CD14-positive monocyte (primary cell): ENCODE results near the gene SCGB3A1. TPM values are rescaled to one million over a fixed set of nuclear protein-coding genes. Genes with fewer than 3 reads are reported as not detected.

Source experiments
- DNase-seq, 3 donors: peaks; one replicate each; pipeline ENCODE4 v3.0.0-alpha.2; 2011 to 2022
- H2AFZ ChIP-seq: 2 replicates; pipeline ENCODE4 v1.6.0; 2012; ENCODE audit warnings: mild to moderate bottlenecking, low read depth, low read length, inconsistent platforms; ENCODE audit not compliant: insufficient read depth, poor library complexity, severe bottlenecking
- H3K27ac ChIP-seq, 2 donors: 1 replicate in 1 of 2; 2 replicates in 1 of 2; pipeline ENCODE4 v1.5.1; 2012 to 2013; ENCODE audit warnings: low read length in 2 of 2, control low read depth in 1 of 2, inconsistent platforms in 1 of 2, low read depth in 1 of 2, mild to moderate bottlenecking in 1 of 2
- H3K27me3 ChIP-seq, 2 donors: one replicate each; pipeline versions ENCODE4 v1.6.0 to v1.6.1; 2011 to 2013; ENCODE audit warnings: low read length in 2 of 2; ENCODE audit not compliant: control insufficient read depth in 2 of 2, insufficient read depth in 2 of 2
- H3K36me3 ChIP-seq, 2 donors: replicated peaks in 1 of 2; 1 replicate in 1 of 2; 2 replicates in 1 of 2; pipeline versions ENCODE4 v1.5.1 to v1.6.1; 2012 to 2013; ENCODE audit warnings: low read length in 2 of 2, control low read depth in 1 of 2, inconsistent platforms in 1 of 2, mild to moderate bottlenecking in 1 of 2; ENCODE audit not compliant: insufficient read depth in 2 of 2, control insufficient read depth in 1 of 2
- H3K4me1 ChIP-seq, 2 donors: 1 replicate in 1 of 2; 2 replicates in 1 of 2; pipeline versions ENCODE4 v1.5.1 to v1.6.1; 2012 to 2013; ENCODE audit warnings: low read length in 2 of 2, control low read depth in 1 of 2, inconsistent platforms in 1 of 2, mild to moderate bottlenecking in 1 of 2, moderate library complexity in 1 of 2; ENCODE audit not compliant: insufficient read depth in 2 of 2, control insufficient read depth in 1 of 2
- H3K4me2 ChIP-seq: replicated peaks from 2 replicates; pipeline ENCODE3; 2012; ENCODE audit warnings: low read length, moderate library complexity, mild to moderate bottlenecking; ENCODE audit not compliant: poor library complexity, severe bottlenecking; ENCODE audit errors: extremely low read depth
- H3K4me3 ChIP-seq, 3 experiments: fragments of 200-600 bp in 1 of 3; sonication (generic) in 1 of 3; replicated peaks in 1 of 3; 1 replicate in 2 of 3; 2 replicates in 1 of 3; pipeline ENCODE4 v1.5.1; 2011 to 2013; ENCODE audit warnings: low read length in 3 of 3, mild to moderate bottlenecking in 3 of 3, control low read depth in 2 of 3, low read depth in 2 of 3, inconsistent platforms in 1 of 3, moderate library complexity in 1 of 3
- H3K79me2 ChIP-seq: 2 replicates; pipeline ENCODE4 v1.6.0; 2012; ENCODE audit warnings: mild to moderate bottlenecking, control low read depth, inconsistent platforms, low read length, moderate library complexity; ENCODE audit not compliant: insufficient read depth
- H3K9ac ChIP-seq: 2 replicates; pipeline ENCODE4 v1.6.0; 2017; ENCODE audit warnings: low read length, mild to moderate bottlenecking; ENCODE audit not compliant: insufficient read depth, poor library complexity, severe bottlenecking
- H3K9me3 ChIP-seq, 2 donors: replicated peaks in 1 of 2; 1 replicate in 1 of 2; 2 replicates in 1 of 2; pipeline versions ENCODE4 v1.5.1 to v1.6.1; 2012 to 2013; ENCODE audit warnings: low read length in 2 of 2, control low read depth in 1 of 2; ENCODE audit not compliant: control insufficient read depth in 1 of 2, insufficient read depth in 1 of 2
- H4K20me1 ChIP-seq: 2 replicates; pipeline ENCODE4 v1.6.0; 2012; ENCODE audit warnings: mild to moderate bottlenecking, low read length, control low read depth, moderate library complexity; ENCODE audit not compliant: insufficient read depth
- H3K27ac Mint-ChIP-seq, 7 donors: one replicate each; pipeline ENCODE4 v1.8.0; 2020; ENCODE audit warnings: mild to moderate bottlenecking in 7 of 7, mixed read lengths in 7 of 7, moderate library complexity in 6 of 7, inconsistent platforms in 2 of 7
- H3K27me3 Mint-ChIP-seq, 3 donors: one replicate each; pipeline ENCODE4 v1.8.0; 2021 to 2022; ENCODE audit warnings: low read depth in 3 of 3, mild to moderate bottlenecking in 3 of 3, mixed read lengths in 3 of 3, moderate library complexity in 3 of 3, inconsistent platforms in 1 of 3
- H3K36me3 Mint-ChIP-seq, 2 donors: one replicate each; pipeline ENCODE4 v1.8.0; 2020; ENCODE audit warnings: mixed read lengths in 2 of 2, inconsistent platforms in 1 of 2, mild to moderate bottlenecking in 1 of 2
- H3K4me1 Mint-ChIP-seq: one replicate; pipeline ENCODE4 v1.8.0; 2020; ENCODE audit warnings: mild to moderate bottlenecking, mixed read lengths
- H3K4me3 Mint-ChIP-seq, 2 donors: one replicate each; pipeline ENCODE4 v1.8.0; 2020; ENCODE audit warnings: mild to moderate bottlenecking in 2 of 2, mixed read lengths in 2 of 2, moderate library complexity in 1 of 2
- H3K9me3 Mint-ChIP-seq, 7 donors: one replicate each; pipeline ENCODE4 v1.8.0; 2020 to 2022; ENCODE audit warnings: mixed read lengths in 7 of 7, mild to moderate bottlenecking in 6 of 7, moderate library complexity in 6 of 7, inconsistent platforms in 2 of 7
- WGBS: methylation state at CpG from one replicate; pipeline ENCODE4 v1.1.5; 2013; ENCODE audit warnings: missing lambda C conversion rate; ENCODE audit not compliant: insufficient coverage; 5-methylcytosine and 5-hydroxymethylcytosine counted together
- intact Hi-C, 2 donors: fragments of 100-400 bp; cut with micrococcal nuclease; formaldehyde crosslinking; loops; one replicate each; pipeline versions ENCODE4 v1.15.0 to v1.15.1; 2023
- polyA plus RNA-seq, 3 donors: library from polyadenylated mRNA; depleted of rRNA in 1 of 3; unstranded in 2 of 3; stranded (reverse) in 1 of 3; fragments of 300-500 nt in 2 of 3; fragments of >200 nt in 1 of 3; fragmentation: Illumina TruSeq in 2 of 3; gene quantifications; 1 replicate in 2 of 3; 2 replicates in 1 of 3; pipeline ENCODE4 v1.2.3, GENCODE V29; 2012 to 2021
- TF ChIP-seq, protein P1 (sequence below): fragments of 200-600 bp; IDR thresholded peaks from one replicate; pipeline ENCODE4 v1.8.0; 2022; ENCODE audit warnings: antibody characterized with exemption, mild to moderate bottlenecking

SCGB3A1 gene
- polyA plus RNA-seq, 3 donors, result 0.49 to 0.83 (median 0.59) TPM

DNA sequence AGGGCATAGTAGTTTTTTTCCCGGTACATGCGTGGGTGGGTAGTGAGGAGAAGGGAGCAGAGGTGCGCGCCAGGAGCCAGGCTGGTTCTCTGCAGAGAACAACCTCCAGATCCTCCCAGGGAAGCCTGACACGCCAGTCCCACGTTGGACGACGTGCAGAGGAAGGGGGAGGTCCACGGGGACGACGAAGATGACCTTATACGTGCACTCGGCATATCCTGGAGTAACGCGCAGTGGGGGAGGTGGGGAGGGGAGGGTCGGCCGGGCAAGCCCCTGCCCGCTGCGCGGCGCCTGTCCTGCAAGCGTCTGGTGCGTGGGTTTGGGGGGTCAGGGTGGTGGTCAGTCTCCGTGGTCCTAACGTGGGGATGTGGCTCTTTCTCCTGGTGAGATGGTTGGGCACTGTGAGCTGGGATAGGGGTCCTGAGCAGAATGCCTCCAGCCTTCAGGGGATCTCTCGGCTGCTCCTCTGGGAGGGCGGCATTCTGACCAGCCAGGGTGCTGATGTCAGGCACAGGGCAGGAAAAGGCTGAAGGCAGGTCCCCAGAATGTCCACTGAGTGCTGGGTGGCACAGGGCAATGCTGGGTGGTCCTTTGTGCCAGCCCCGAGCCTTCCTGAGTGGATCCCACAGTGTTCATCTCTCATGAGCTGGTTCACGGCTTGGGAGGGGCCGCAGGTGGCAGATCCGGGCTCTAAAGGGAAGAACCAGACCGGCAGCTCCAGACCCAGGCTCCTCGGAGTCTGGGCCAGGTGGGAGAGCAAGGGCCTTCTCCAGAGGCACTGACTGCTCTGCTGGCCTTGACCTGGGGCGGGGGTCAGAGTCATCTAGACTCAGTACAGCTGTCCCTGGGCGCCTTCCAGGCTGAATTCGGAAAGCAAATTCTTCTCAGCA is 10.5 kb upstream of the SCGB3A1 start:
- H3K27me3 ChIP-seq, result no peaks in the 10 kb centered on the region
- H4K20me1 ChIP-seq, result no peaks in the 10 kb centered on the region
- DNase-seq, result no peak
- peaks cover 1 to 5% (median 3%) of the 10 kb centered on the region in 3 donors for H3K27me3 Mint-ChIP-seq
- H3K4me1 ChIP-seq, result no peaks in the 10 kb centered on the region
- H3K79me2 ChIP-seq, result no peaks in the 10 kb centered on the region
- intact Hi-C loops, result no loop called here
- no peak overlapping the region for H3K27ac Mint-ChIP-seq
- H3K27ac ChIP-seq, result no peak overlapping the region
- 96% methylated on average over 36 of the region's 36 CpGs for WGBS
- H3K9me3 Mint-ChIP-seq, result peaks cover 0 to 2% (median 0%) of the 10 kb centered on the region in 7 donors
- no peak overlapping the region for H3K4me3 Mint-ChIP-seq
- H3K36me3 ChIP-seq, result no peaks in the 10 kb centered on the region
- H3K4me3 ChIP-seq, result no peak overlapping the region
- TF ChIP-seq, protein P1, sequence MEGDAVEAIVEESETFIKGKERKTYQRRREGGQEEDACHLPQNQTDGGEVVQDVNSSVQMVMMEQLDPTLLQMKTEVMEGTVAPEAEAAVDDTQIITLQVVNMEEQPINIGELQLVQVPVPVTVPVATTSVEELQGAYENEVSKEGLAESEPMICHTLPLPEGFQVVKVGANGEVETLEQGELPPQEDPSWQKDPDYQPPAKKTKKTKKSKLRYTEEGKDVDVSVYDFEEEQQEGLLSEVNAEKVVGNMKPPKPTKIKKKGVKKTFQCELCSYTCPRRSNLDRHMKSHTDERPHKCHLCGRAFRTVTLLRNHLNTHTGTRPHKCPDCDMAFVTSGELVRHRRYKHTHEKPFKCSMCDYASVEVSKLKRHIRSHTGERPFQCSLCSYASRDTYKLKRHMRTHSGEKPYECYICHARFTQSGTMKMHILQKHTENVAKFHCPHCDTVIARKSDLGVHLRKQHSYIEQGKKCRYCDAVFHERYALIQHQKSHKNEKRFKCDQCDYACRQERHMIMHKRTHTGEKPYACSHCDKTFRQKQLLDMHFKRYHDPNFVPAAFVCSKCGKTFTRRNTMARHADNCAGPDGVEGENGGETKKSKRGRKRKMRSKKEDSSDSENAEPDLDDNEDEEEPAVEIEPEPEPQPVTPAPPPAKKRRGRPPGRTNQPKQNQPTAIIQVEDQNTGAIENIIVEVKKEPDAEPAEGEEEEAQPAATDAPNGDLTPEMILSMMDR, result no peak
- H3K9ac ChIP-seq, result no peak overlapping the region
- H3K4me2 ChIP-seq, result no peak overlapping the region
- no peaks in the 10 kb centered on the region for H3K9me3 ChIP-seq
- H2AFZ ChIP-seq, result no peak overlapping the region
- no peaks in the 10 kb centered on the region for H3K36me3 Mint-ChIP-seq
- H3K4me1 Mint-ChIP-seq, result no peaks in the 10 kb centered on the region

GRCh38 chr5:180600554-180601041 is 9.3 kb upstream of the SCGB3A1 start:
- H4K20me1 ChIP-seq, result no peaks in the 10 kb centered on the region
- H3K9me3 ChIP-seq, result no peaks in the 10 kb centered on the region
- H3K9me3 Mint-ChIP-seq, result peaks cover 0 to 2% (median 0%) of the 10 kb centered on the region in 7 donors
- H3K4me1 ChIP-seq, result no peaks in the 10 kb centered on the region
- no peaks in the 10 kb centered on the region for H3K36me3 ChIP-seq
- H3K27me3 Mint-ChIP-seq, result peaks cover 1 to 5% (median 3%) of the 10 kb centered on the region in 3 donors
- H3K9ac ChIP-seq, result no peak overlapping the region
- H3K79me2 ChIP-seq, result no peaks in the 10 kb centered on the region
- H3K27me3 ChIP-seq, result no peaks in the 10 kb centered on the region
- H2AFZ ChIP-seq, result no peak overlapping the region
- H3K36me3 Mint-ChIP-seq, result no peaks in the 10 kb centered on the region
- H3K4me3 Mint-ChIP-seq, result no peak overlapping the region
- no peaks in the 10 kb centered on the region for H3K4me1 Mint-ChIP-seq
- intact Hi-C loops, result no loop called here
- H3K4me2 ChIP-seq, result no peak overlapping the region
- no peak for DNase-seq
- H3K4me3 ChIP-seq, result no peak overlapping the region
- 93% methylated on average over 5 of the region's 12 CpGs for WGBS
- no peak overlapping the region for H3K27ac ChIP-seq
- TF ChIP-seq, protein P1, result no peak
- H3K27ac Mint-ChIP-seq, result no peak overlapping the region
